ENCODE measurements around the gene BPIFB1. TPM values are rescaled to one million over a fixed set of nuclear protein-coding genes. Genes with fewer than 3 reads are reported as not detected.
A peak's percentile ranks its signal among the peaks of the same experiment; 100 is the strongest.

The BPIFB1 gene
- total and polyA plus RNA-seq, 2 of the 13 experiments (the other 11 are each of a cell fraction or from before 2014, with no cell fraction given), result 0.82 to 4.4 TPM

GRCh38 chr20:33242319-33243100 is 40.5 kb upstream of the BPIFB1 start:
- no peak for DNase-seq (ENCODE audit: low spot score)
- FAIRE-seq, result no peak
- ChIA-PET POLR2A (no interaction called here), CTCF (ENCODE audit: low intra/inter-chr PET ratio, low total read pairs) (no interaction called here)
- no peak for ATAC-seq
- intact Hi-C loops (cut with micrococcal nuclease; ENCODE audit: unreplicated experiment), result no loop called here
- no peaks in the 10 kb centered on the region for H4K20me1 ChIP-seq (ENCODE audit: insufficient read depth, low read length)
- H3K4me1 ChIP-seq (ENCODE audit: insufficient read depth, low read length), result no peaks in the 10 kb centered on the region
- no peaks in the 10 kb centered on the region for H3K36me3 ChIP-seq (replicated peaks in 1 of 2; ENCODE audit: control insufficient read depth in 1 of 2, insufficient read depth in 2 of 2, low read length in 2 of 2)
- no peak overlapping the region for H2AFZ ChIP-seq (ENCODE audit: low read length)
- H3K79me2 ChIP-seq (ENCODE audit: insufficient read depth, low read length), result no peaks in the 10 kb centered on the region
- H3K4me2 ChIP-seq (ENCODE audit: low read depth, low read length), result no peak overlapping the region
- no peak overlapping the region for H3K9ac ChIP-seq (ENCODE audit: insufficient read depth, low read depth, low read length)
- no peaks in the 10 kb centered on the region; a peak in 1 of 5 replicates for H3K27me3 ChIP-seq (ENCODE audit: control insufficient read depth in 1 of 2, insufficient read depth in 2 of 2, low read length in 2 of 2)
- in situ Hi-C loops (cut with HindIII; ENCODE audit: extremely low pct_ligation_motif_present, low pct_unique_long_range_greater_than_20kb), result no loop called here
- BruUV-seq (replicated peaks), result no TSS peak
- WGBS (ENCODE audit: low lambda C conversion rate), result 2% methylated on average over 7 of the region's 7 CpGs
- no peak overlapping the region for H3K27ac ChIP-seq (ENCODE audit: extremely low read length, insufficient read depth, low read length)
- no peaks in the 10 kb centered on the region for H3K9me3 ChIP-seq (ENCODE audit: low read length)
- H3K4me3 ChIP-seq (replicated peaks in 1 of 3; ENCODE audit: insufficient read depth in 1 of 3, low read depth in 2 of 3, low read length in 3 of 3), result no peak overlapping the region
- no peak for TF ChIP-seq TOPORS (CRISPR knock-in tag; IDR thresholded peaks at IDR 0.05)
- TF ChIP-seq ZNF33A (CRISPR knock-in tag; IDR thresholded peaks at IDR 0.05; ENCODE audit: borderline replicate concordance), result no peak
- TF ChIP-seq ZC3H4 (CRISPR knock-in tag; IDR thresholded peaks at IDR 0.05; ENCODE audit: borderline replicate concordance), result no peak
- TF ChIP-seq, protein P1, sequence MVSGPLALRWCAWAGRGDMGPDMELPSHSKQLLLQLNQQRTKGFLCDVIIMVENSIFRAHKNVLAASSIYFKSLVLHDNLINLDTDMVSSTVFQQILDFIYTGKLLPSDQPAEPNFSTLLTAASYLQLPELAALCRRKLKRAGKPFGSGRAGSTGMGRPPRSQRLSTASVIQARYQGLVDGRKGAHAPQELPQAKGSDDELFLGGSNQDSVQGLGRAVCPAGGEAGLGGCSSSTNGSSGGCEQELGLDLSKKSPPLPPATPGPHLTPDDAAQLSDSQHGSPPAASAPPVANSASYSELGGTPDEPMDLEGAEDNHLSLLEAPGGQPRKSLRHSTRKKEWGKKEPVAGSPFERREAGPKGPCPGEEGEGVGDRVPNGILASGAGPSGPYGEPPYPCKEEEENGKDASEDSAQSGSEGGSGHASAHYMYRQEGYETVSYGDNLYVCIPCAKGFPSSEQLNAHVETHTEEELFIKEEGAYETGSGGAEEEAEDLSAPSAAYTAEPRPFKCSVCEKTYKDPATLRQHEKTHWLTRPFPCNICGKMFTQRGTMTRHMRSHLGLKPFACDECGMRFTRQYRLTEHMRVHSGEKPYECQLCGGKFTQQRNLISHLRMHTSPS (CRISPR knock-in tag; IDR thresholded peaks at IDR 0.05; ENCODE audit: low read depth), result no peak
- TF ChIP-seq, protein P2, sequence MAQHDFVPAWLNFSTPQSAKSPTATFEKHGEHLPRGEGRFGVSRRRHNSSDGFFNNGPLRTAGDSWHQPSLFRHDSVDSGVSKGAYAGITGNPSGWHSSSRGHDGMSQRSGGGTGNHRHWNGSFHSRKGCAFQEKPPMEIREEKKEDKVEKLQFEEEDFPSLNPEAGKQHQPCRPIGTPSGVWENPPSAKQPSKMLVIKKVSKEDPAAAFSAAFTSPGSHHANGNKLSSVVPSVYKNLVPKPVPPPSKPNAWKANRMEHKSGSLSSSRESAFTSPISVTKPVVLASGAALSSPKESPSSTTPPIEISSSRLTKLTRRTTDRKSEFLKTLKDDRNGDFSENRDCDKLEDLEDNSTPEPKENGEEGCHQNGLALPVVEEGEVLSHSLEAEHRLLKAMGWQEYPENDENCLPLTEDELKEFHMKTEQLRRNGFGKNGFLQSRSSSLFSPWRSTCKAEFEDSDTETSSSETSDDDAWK (CRISPR knock-in tag; IDR thresholded peaks at IDR 0.05), result no peak
- TF ChIP-seq ZNF687 (CRISPR knock-in tag; IDR thresholded peaks at IDR 0.05), result no peak
- no peak for TF ChIP-seq FOSL1 (CRISPR knock-in tag; IDR thresholded peaks at IDR 0.05; ENCODE audit: borderline replicate concordance)
- no peak for TF ChIP-seq ZNF563 (CRISPR knock-in tag; IDR thresholded peaks at IDR 0.05)
- TF ChIP-seq SRSF4 (IDR thresholded peaks at IDR 0.05; ENCODE audit: low read depth, low read length, poor library complexity, severe bottlenecking), result no peak
- TF ChIP-seq ZSCAN21 (CRISPR knock-in tag; IDR thresholded peaks at IDR 0.05; ENCODE audit: borderline replicate concordance), result peak; percentile 54; the same call in 1 of the 2 replicates
- no peak for TF ChIP-seq ZNF335 (CRISPR knock-in tag; IDR thresholded peaks at IDR 0.05)
- no peak for TF ChIP-seq ZNF260 (CRISPR knock-in tag; IDR thresholded peaks at IDR 0.05; ENCODE audit: borderline replicate concordance, low read depth)
- TF ChIP-seq FOXA1 (IDR thresholded peaks at IDR 0.05), result no peak
- TF ChIP-seq FOXA1 (CRISPR knock-in tag; IDR thresholded peaks at IDR 0.05), result no peak
- TF ChIP-seq SIN3A (IDR thresholded peaks at IDR 0.05; ENCODE audit: borderline replicate concordance, low read depth, low read length), result no peak
- 0 out of 2 replicates have a peak, but pooled peaks have one; percentile 64 for TF ChIP-seq IKZF1 (IDR thresholded peaks at IDR 0.05)
- TF ChIP-seq KLF9 (CRISPR knock-in tag; IDR thresholded peaks at IDR 0.05; ENCODE audit: low read depth), result no peak
- TF ChIP-seq CREB1 (IDR thresholded peaks at IDR 0.05), result no peak
- TF ChIP-seq CREB1 (CRISPR knock-in tag; IDR thresholded peaks at IDR 0.05), result no peak

All from HepG2 (cell line).